CD8-positive, alpha-beta memory T cell (primary cell): ENCODE measurements around the gene RPS6KA3. TPM values are rescaled to one million over a fixed set of nuclear protein-coding genes. Genes with fewer than 3 reads are reported as not detected.

Source experiments
- CTCF ChIA-PET: fragments of 350-600 bp; sonication (Branson Sonifier 250); formaldehyde crosslinking; loops from one replicate; lab custom pipeline; 2021; ENCODE audit warnings: antibody characterized with exemption; lab: Charles Lee
- POLR2A ChIA-PET: fragments of 350-600 bp; sonication (Branson Sonifier 250); formaldehyde crosslinking; loops from one replicate; lab custom pipeline; 2021; ENCODE audit warnings: antibody characterized with exemption; lab: Charles Lee
- DNase-seq, 5 donors: peaks; one replicate each; pipeline versions ENCODE4 v3.0.0 to v3.0.0-alpha.2; 2020 to 2022; ENCODE audit warnings: mixed read lengths in 1 of 5
- H3K27ac ChIP-seq: one replicate; pipeline ENCODE4 v1.7.0; 2013; ENCODE audit warnings: low read depth, mild to moderate bottlenecking, low read length, moderate library complexity
- H3K27me3 ChIP-seq: 2 replicates; pipeline ENCODE4 v1.7.0; 2013; ENCODE audit warnings: low read length, mild to moderate bottlenecking; ENCODE audit not compliant: insufficient read depth, poor library complexity, severe bottlenecking
- H3K36me3 ChIP-seq: 2 replicates; pipeline ENCODE4 v1.7.0; 2013; ENCODE audit warnings: mild to moderate bottlenecking, low read length, moderate library complexity; ENCODE audit not compliant: insufficient read depth
- H3K4me1 ChIP-seq: 2 replicates; pipeline ENCODE4 v1.7.0; 2013; ENCODE audit warnings: mild to moderate bottlenecking, low read length, moderate library complexity; ENCODE audit not compliant: insufficient read depth
- H3K4me3 ChIP-seq: 2 replicates; pipeline ENCODE4 v1.7.0; 2013; ENCODE audit warnings: mild to moderate bottlenecking, low read length
- H3K9me3 ChIP-seq: 2 replicates; pipeline ENCODE4 v1.7.0; 2013; ENCODE audit warnings: mild to moderate bottlenecking, low read length
- H3K27ac Mint-ChIP-seq, 8 donors: one replicate each; pipeline ENCODE4 v1.8.0; 2020 to 2021; ENCODE audit warnings: mixed read lengths in 8 of 8, mild to moderate bottlenecking in 6 of 8, inconsistent platforms in 3 of 8, moderate library complexity in 3 of 8
- H3K27me3 Mint-ChIP-seq, 2 donors: one replicate each; pipeline ENCODE4 v1.8.0; 2020 to 2021; ENCODE audit warnings: mixed read lengths in 2 of 2, mild to moderate bottlenecking in 1 of 2, moderate library complexity in 1 of 2
- H3K36me3 Mint-ChIP-seq, 3 donors: one replicate each; pipeline ENCODE4 v1.8.0; 2020 to 2021; ENCODE audit warnings: mixed read lengths in 3 of 3, inconsistent platforms in 1 of 3, mild to moderate bottlenecking in 1 of 3
- H3K4me1 Mint-ChIP-seq, 3 donors: one replicate each; pipeline ENCODE4 v1.8.0; 2020 to 2021; ENCODE audit warnings: mixed read lengths in 3 of 3, inconsistent platforms in 1 of 3, mild to moderate bottlenecking in 1 of 3
- H3K4me3 Mint-ChIP-seq, 7 donors: one replicate each; pipeline ENCODE4 v1.8.0; 2020 to 2021; ENCODE audit warnings: mixed read lengths in 7 of 7, mild to moderate bottlenecking in 6 of 7, moderate library complexity in 4 of 7, inconsistent platforms in 2 of 7
- H3K9me3 Mint-ChIP-seq, 5 donors: one replicate each; pipeline ENCODE4 v1.8.0; 2020 to 2022; ENCODE audit warnings: mixed read lengths in 5 of 5, mild to moderate bottlenecking in 3 of 5, moderate library complexity in 2 of 5, inconsistent platforms in 1 of 5
- polyA plus RNA-seq: library from polyadenylated mRNA; unstranded; fragments of 300-500 nt; fragmentation: Illumina TruSeq; gene quantifications from one replicate; pipeline ENCODE4 v1.2.3, GENCODE V29; 2021
- total RNA-seq, 2 experiments: library from RNA; stranded (reverse); gene quantifications; one replicate each; pipeline ENCODE4 v1.2.3, GENCODE V29; 2021

Gene RPS6KA3
- total and polyA plus RNA-seq, 3 experiments from 2014 or later, result 59.7 to 72.7 (median 70.1) TPM

DNA sequence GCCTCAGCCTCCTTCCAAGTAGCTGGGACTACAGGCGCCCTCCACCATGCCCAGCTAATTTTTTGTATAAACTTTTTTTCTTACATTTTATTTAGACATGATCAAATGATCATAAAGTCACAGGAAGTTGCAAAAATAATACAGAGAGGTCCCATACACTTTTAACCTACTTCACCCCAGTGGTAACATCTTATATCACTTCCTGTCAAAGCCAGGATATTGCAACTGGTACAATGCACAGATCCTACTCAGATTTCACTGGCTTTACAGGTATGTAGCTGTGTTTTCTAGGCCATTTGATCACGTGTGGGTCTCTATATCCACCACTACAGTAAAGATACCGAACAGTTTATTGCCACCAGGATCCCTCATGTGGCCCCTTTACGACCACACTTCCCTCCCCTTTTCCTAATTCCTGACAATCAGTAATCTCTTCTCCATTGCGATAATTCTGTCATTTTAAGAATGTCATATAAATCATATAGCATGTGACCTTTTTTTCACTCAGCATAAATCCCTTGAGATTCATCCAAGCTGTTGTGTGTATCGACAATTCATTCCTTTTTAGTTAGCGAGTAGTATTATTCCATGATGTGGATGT lies 18.0 kb downstream of the RPS6KA3 start:
- Histone ChIP-seq H3K4me1 (peaks cover 18% of the 10 kb centered on the region), H3K27me3 (no peaks in the 10 kb centered on the region), H3K27ac (no peak overlapping the region), H3K36me3 (no peaks in the 10 kb centered on the region), H3K4me3 (no peak overlapping the region), H3K9me3 (no peaks in the 10 kb centered on the region)
- H3K36me3 Mint-ChIP-seq, result peaks cover 6 to 23% (median 6%) of the 10 kb centered on the region in 3 donors
- peak overlapping the region in 1 of 7 donors; percentile 6 for H3K4me3 Mint-ChIP-seq
- peak in 1 of 5 donors; percentile 23 for DNase-seq
- H3K9me3 Mint-ChIP-seq, result peaks cover 0 to 6% (median 3%) of the 10 kb centered on the region in 5 donors
- POLR2A ChIA-PET, result no interaction called here
- peaks cover 0 to 7% of the 10 kb centered on the region in 2 donors for H3K27me3 Mint-ChIP-seq
- H3K4me1 Mint-ChIP-seq, result peaks cover 40 to 73% (median 55%) of the 10 kb centered on the region in 3 donors
- CTCF ChIA-PET, result interaction anchor here (1.0 kb wide), 1 partner anchor 20 kb away, joined by 4 read pairs; no protein-coding TSS in a partner anchor
- peak overlapping the region in 7 of 8 donors; percentile 11 to 72 (median 48) for H3K27ac Mint-ChIP-seq

DNA sequence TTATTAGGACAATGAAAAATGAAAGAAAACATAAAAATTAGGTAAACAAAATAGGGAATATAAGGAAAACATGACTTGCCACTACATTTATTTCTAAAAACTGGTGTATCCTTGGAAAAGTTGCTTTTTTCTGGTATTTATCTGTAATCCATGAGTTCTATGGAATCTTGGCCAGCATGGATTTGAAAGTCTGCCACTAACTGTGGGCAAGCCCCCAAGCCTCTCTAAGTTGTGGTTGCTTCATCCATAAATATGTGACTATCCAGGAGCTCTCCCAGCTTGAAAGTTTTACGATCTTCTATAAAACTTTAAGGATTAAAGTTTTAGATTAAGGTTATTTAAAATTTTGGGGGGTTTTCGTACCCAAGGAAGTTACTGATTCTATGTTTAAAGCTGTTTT lies 21.8 kb downstream of the RPS6KA3 start:
- H3K27ac Mint-ChIP-seq, result peak overlapping the region in 1 of 8 donors; percentile 48
- no peaks in the 10 kb centered on the region for H3K9me3 ChIP-seq
- no peak overlapping the region for H3K27ac ChIP-seq
- DNase-seq, result no peak
- ChIA-PET POLR2A (no interaction called here), CTCF (no interaction called here)
- H3K27me3 ChIP-seq, result no peaks in the 10 kb centered on the region
- H3K4me3 ChIP-seq, result no peak overlapping the region
- H3K36me3 ChIP-seq, result no peaks in the 10 kb centered on the region
- peaks cover 35 to 74% (median 59%) of the 10 kb centered on the region in 3 donors for H3K4me1 Mint-ChIP-seq
- H3K36me3 Mint-ChIP-seq, result peaks cover 1 to 18% (median 5%) of the 10 kb centered on the region in 3 donors
- no peak overlapping the region for H3K4me3 Mint-ChIP-seq
- H3K27me3 Mint-ChIP-seq, result peaks cover 0 to 3% of the 10 kb centered on the region in 2 donors
- H3K9me3 Mint-ChIP-seq, result peaks cover 0 to 4% (median 0%) of the 10 kb centered on the region in 5 donors
- peaks cover 9% of the 10 kb centered on the region for H3K4me1 ChIP-seq

DNA sequence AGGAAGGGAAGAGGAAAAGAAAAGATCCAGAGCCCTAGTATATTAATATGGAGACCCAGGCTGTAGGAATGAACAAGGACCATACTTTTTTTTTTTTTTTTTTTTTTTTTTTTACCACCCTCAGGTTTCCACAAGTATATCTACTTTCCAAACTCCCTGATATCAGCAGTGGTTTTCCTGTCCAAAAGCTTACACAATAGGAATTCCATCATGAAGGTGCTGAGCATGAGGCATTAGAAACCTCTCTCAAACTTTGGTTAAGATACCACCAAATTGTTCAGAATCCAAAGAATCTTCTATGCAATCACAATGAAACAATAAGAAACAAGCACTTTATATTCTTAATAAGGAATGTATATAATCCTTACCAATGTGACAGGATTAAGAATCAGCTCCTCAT lies 26.5 kb downstream of the RPS6KA3 start:
- ChIA-PET CTCF (interaction anchor here (1.5 kb wide), 1 partner anchor 12 kb away, joined by 3 read pairs; no protein-coding TSS in a partner anchor), POLR2A (no interaction called here)
- Histone ChIP-seq H3K27ac (no peak overlapping the region), H3K4me1 (no peaks in the 10 kb centered on the region), H3K9me3 (no peaks in the 10 kb centered on the region), H3K4me3 (no peak overlapping the region), H3K27me3 (no peaks in the 10 kb centered on the region), H3K36me3 (no peaks in the 10 kb centered on the region)
- Mint-ChIP-seq H3K36me3 (peaks cover 9 to 34% (median 14%) of the 10 kb centered on the region in 3 donors), H3K9me3 (peaks cover 0 to 8% (median 6%) of the 10 kb centered on the region in 5 donors), H3K27ac (peak overlapping the region in 1 of 8 donors; percentile 35), H3K4me1 (peaks cover 32 to 74% (median 61%) of the 10 kb centered on the region in 3 donors), H3K27me3 (peaks cover 0 to 3% of the 10 kb centered on the region in 2 donors), H3K4me3 (no peak overlapping the region)
- no peak for DNase-seq

DNA sequence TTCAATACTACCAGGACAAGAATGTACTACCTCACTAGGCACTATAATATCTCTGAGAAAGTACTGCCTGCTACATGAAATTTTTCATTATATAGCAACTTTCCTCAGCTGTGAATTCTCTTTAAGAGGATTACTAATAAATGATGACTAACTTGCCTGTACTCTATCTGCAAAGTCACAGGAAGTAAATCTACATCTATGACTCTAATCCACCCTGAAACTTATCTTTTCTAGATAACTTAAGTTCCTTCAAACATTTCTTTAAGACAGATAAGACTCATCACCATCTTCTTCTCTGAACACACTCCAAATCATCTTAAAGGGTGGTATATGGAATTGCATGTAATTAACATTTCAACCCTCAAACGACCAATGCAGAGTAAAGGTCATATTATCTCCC lies 28.8 kb downstream of the RPS6KA3 start:
- ChIA-PET POLR2A (no interaction called here), CTCF (no interaction called here)
- Mint-ChIP-seq H3K4me1 (peaks cover 27 to 65% (median 47%) of the 10 kb centered on the region in 3 donors), H3K4me3 (peak overlapping the region in 1 of 7 donors; percentile 8), H3K27me3 (peaks cover 0 to 3% of the 10 kb centered on the region in 2 donors), H3K27ac (peak overlapping the region in 2 of 8 donors; percentile 47 to 70), H3K9me3 (peaks cover 0 to 10% (median 6%) of the 10 kb centered on the region in 5 donors), H3K36me3 (peaks cover 14 to 48% (median 16%) of the 10 kb centered on the region in 3 donors)
- Histone ChIP-seq H3K27me3 (no peaks in the 10 kb centered on the region), H3K36me3 (no peaks in the 10 kb centered on the region), H3K27ac (no peak overlapping the region), H3K9me3 (no peaks in the 10 kb centered on the region), H3K4me1 (no peaks in the 10 kb centered on the region), H3K4me3 (no peak overlapping the region)
- no peak for DNase-seq

DNA sequence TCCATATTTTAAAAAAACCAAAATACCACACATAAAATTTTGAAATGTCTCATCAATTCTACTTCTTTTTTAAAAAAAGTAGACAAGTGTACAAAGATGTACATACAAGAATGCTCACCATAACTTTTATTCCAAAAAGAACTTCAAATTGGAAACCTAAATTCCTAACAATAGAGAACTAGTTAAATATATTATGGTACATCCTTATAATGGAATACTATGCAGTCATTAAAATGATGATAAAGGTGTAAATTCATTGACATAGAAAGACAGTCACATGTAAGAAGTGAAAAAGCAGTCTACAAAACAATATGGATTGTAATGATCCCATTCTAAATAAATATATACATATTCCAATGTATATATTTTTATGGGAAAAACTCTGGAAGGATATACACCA lies 31.0 kb downstream of the RPS6KA3 start:
- no peak for DNase-seq
- ChIA-PET POLR2A (no interaction called here), CTCF (no interaction called here)
- Mint-ChIP-seq H3K9me3 (peaks cover 0 to 8% (median 4%) of the 10 kb centered on the region in 5 donors), H3K36me3 (peaks cover 14 to 52% (median 16%) of the 10 kb centered on the region in 3 donors), H3K27ac (no peak overlapping the region), H3K4me3 (no peak overlapping the region), H3K27me3 (peaks cover 0 to 3% of the 10 kb centered on the region in 2 donors), H3K4me1 (peaks cover 18 to 58% (median 31%) of the 10 kb centered on the region in 3 donors)
- Histone ChIP-seq H3K27ac (no peak overlapping the region), H3K36me3 (no peaks in the 10 kb centered on the region), H3K4me1 (no peaks in the 10 kb centered on the region), H3K27me3 (no peaks in the 10 kb centered on the region), H3K4me3 (no peak overlapping the region), H3K9me3 (no peaks in the 10 kb centered on the region)

DNA sequence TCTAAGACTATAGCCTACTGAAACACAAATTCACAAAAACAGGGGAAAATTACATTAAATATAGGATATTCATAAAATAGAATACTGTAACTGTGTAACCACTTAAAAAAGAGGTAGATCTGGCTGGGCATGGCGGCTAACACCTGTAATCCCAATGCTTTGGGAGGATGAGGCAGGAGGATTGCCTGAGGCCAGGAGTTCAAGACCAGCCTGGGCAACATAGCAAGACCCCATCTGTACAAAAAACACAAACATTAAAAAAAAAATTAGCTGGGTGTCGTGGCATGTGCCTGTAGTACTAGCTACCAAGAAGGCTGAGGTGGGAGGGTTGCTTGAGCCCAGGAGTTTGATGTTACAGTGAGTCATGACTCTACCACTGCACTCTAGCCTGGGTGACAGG lies 33.4 kb downstream of the RPS6KA3 start:
- H3K36me3 ChIP-seq, result no peaks in the 10 kb centered on the region
- ChIA-PET POLR2A (no interaction called here), CTCF (no interaction called here)
- H3K4me1 ChIP-seq, result no peaks in the 10 kb centered on the region
- no peaks in the 10 kb centered on the region for H3K9me3 ChIP-seq
- Mint-ChIP-seq H3K36me3 (peaks cover 17 to 63% (median 20%) of the 10 kb centered on the region in 3 donors), H3K27ac (peak overlapping the region in 1 of 8 donors; percentile 23), H3K27me3 (peaks cover 0 to under 1% of the 10 kb centered on the region in 2 donors), H3K9me3 (peaks cover 0 to 8% (median 4%) of the 10 kb centered on the region in 5 donors), H3K4me3 (no peak overlapping the region), H3K4me1 (peaks cover 16 to 59% (median 28%) of the 10 kb centered on the region in 3 donors)
- no peaks in the 10 kb centered on the region for H3K27me3 ChIP-seq
- no peak overlapping the region for H3K27ac ChIP-seq
- DNase-seq, result no peak
- no peak overlapping the region for H3K4me3 ChIP-seq

DNA sequence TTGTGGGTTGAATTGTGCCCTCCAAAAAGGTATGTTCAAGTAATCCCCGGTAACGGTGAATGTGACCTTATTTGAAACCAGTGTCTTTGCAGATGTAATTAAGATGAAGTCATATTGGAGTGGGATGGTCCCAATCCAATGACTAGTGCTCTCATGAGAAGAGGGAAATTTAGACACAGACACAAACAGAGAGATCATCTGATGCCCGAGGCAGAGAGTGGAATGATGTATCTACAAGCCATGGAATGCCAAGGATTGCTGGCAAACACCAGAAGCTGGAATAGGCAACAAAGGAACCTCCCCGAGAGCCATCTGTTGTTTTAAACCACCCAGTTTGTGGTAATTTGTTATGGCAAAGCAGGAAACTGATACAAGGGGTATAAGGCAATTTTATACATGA lies 35.1 kb downstream of the RPS6KA3 start:
- H3K27me3 Mint-ChIP-seq, result no peaks in the 10 kb centered on the region
- DNase-seq, result no peak
- Histone ChIP-seq H3K9me3 (no peaks in the 10 kb centered on the region), H3K27ac (no peak overlapping the region), H3K36me3 (no peaks in the 10 kb centered on the region), H3K4me3 (no peak overlapping the region), H3K4me1 (no peaks in the 10 kb centered on the region), H3K27me3 (no peaks in the 10 kb centered on the region)
- CTCF ChIA-PET, result no interaction called here
- POLR2A ChIA-PET, result no interaction called here
- peak overlapping the region in 4 of 8 donors; percentile 1 to 56 (median 38) for H3K27ac Mint-ChIP-seq
- no peak overlapping the region for H3K4me3 Mint-ChIP-seq
- peaks cover 17 to 63% (median 21%) of the 10 kb centered on the region in 3 donors for H3K36me3 Mint-ChIP-seq
- peaks cover 0 to 8% (median 4%) of the 10 kb centered on the region in 5 donors for H3K9me3 Mint-ChIP-seq
- peaks cover 14 to 58% (median 27%) of the 10 kb centered on the region in 3 donors for H3K4me1 Mint-ChIP-seq

DNA sequence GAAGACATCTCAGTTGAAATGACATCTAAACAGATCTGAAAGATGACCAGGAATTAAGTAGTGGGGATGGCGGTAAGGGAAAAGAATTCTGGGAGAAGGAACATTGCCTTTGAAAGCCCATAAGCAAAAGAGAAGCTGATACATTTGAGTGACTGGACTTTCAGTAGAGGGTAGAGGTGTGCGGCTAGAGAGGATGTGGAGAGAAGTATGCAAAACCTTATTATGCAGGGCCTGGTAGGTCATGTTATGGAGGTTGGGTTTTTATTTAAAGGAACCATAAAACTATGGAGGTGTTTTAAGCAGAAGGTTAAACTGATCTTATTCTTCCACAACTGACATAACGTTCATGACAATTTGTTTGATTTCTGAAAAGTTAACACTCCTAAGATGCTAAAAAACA lies 36.3 kb downstream of the RPS6KA3 start:
- Histone ChIP-seq H3K36me3 (no peaks in the 10 kb centered on the region), H3K4me1 (no peaks in the 10 kb centered on the region), H3K27me3 (no peaks in the 10 kb centered on the region), H3K27ac (no peak overlapping the region), H3K4me3 (no peak overlapping the region), H3K9me3 (no peaks in the 10 kb centered on the region)
- Mint-ChIP-seq H3K4me3 (no peak overlapping the region), H3K36me3 (peaks cover 11 to 63% (median 15%) of the 10 kb centered on the region in 3 donors), H3K4me1 (peaks cover 16 to 65% (median 36%) of the 10 kb centered on the region in 3 donors), H3K27ac (peak overlapping the region in 3 of 8 donors; percentile 44 to 83 (median 45)), H3K9me3 (peaks cover 0 to 5% (median 2%) of the 10 kb centered on the region in 5 donors), H3K27me3 (no peaks in the 10 kb centered on the region)
- ChIA-PET POLR2A (no interaction called here), CTCF (no interaction called here)
- no peak for DNase-seq
